NB4 (cell line): ENCODE measurements around the gene PIGBOS1.
"Not testable (repeated sequence)": the region's sequence is repeated elsewhere in the genome, so short reads cannot be mapped to it uniquely, and the experiment has no call there.

Source experiments
- DNase-seq: peaks from one replicate; pipeline ENCODE4 v3.0.0; 2010; ENCODE audit warnings: low read depth
- H3K4me3 ChIP-seq: one replicate; pipeline ENCODE4 v1.5.1; 2011; ENCODE audit warnings: mild to moderate bottlenecking, low read depth, low read length, moderate library complexity
- MYC ChIP-seq: IDR thresholded peaks from 2 replicates; pipeline ENCODE4 v1.6.1; 2011; ENCODE audit warnings: low read depth, low read length
- POLR2A ChIP-seq: IDR thresholded peaks from 2 replicates; pipeline ENCODE4 v1.6.1; 2011; ENCODE audit warnings: mild to moderate bottlenecking; ENCODE audit not compliant: insufficient read length; ENCODE audit errors: extremely low read depth
- TF ChIP-seq, protein P1 (sequence below): IDR thresholded peaks from one replicate; pipeline ENCODE4 v1.5.1; 2012; ENCODE audit warnings: low read depth, low read length
- TF ChIP-seq, protein P2 (sequence below): IDR thresholded peaks from 2 replicates; pipeline ENCODE4 v1.6.1; 2011; ENCODE audit warnings: low read depth, low read length

PIGBOS1 gene

DNA sequence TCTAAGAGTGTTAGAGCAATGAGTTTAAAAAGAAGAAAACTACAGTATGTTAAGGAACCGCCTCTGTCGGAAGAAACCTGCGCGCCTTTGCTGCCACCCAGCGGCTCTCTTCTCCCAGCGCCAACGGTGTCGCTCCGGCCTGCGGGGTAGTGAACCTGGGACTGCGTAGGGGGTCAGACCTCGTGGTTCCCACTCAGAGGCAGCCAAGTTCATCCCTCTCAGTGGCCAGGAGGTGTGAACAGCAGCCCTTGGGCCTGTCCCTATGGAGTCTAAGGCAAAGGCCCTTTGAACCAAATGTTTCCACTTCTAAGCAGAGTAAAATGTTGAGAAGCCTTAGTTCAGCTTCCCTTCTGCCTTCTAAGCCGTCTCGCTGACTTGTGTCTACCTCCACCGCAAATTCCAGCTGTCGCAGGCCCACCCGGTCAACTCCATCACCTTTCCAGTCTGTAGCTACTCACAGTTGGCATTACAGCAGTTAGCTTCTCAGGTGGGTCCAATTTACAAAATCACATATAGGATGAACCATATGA lies 28.3 kb downstream of the PIGBOS1 start:
- peak; percentile 88 for DNase-seq
- peak; percentile 82 for TF ChIP-seq MYC
- no peak for TF ChIP-seq POLR2A
- TF ChIP-seq, protein P1, sequence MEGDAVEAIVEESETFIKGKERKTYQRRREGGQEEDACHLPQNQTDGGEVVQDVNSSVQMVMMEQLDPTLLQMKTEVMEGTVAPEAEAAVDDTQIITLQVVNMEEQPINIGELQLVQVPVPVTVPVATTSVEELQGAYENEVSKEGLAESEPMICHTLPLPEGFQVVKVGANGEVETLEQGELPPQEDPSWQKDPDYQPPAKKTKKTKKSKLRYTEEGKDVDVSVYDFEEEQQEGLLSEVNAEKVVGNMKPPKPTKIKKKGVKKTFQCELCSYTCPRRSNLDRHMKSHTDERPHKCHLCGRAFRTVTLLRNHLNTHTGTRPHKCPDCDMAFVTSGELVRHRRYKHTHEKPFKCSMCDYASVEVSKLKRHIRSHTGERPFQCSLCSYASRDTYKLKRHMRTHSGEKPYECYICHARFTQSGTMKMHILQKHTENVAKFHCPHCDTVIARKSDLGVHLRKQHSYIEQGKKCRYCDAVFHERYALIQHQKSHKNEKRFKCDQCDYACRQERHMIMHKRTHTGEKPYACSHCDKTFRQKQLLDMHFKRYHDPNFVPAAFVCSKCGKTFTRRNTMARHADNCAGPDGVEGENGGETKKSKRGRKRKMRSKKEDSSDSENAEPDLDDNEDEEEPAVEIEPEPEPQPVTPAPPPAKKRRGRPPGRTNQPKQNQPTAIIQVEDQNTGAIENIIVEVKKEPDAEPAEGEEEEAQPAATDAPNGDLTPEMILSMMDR, result peak; percentile 88
- TF ChIP-seq, protein P2, sequence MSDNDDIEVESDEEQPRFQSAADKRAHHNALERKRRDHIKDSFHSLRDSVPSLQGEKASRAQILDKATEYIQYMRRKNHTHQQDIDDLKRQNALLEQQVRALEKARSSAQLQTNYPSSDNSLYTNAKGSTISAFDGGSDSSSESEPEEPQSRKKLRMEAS, result peak; percentile 87
- peak overlapping the region; percentile 92 for H3K4me3 ChIP-seq

DNA sequence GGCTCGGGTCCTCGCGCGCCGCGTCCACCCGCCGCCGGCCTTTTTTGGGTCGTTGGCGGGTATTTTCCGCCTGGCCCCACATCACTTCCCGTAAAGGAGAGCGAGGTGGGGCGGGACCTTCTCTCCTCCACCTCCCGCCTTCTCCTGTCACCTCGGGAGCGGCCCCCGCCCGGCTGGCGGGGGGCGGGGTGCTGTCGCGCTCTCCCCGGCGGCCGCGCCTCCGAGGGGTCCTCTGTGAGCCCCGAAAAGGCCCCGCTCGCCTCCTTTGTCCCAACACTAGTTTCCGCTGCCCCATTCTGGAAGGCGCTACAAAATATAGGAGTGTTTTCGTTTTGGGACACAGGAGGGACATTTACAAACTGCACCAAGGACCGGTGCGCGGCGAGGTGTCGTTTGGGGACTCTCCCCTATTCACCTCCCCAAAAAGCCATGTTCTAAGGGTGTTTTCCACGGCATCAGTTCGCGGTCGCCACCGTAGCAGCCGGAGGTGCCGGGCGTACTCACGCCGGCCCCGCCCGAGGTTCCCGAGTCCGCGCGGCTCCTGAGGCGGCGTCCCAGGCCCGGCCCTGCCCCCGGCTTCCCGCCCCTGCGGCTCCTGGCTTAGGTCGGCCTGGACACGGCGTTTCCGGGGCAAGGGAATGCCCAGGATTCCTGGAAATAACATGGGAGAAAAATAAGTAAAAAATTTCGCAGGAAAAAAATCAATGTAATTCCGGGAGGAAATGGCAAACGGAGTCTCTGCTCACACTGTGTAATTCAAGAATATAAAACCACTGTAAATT lies 29.0 kb downstream of the PIGBOS1 start, which contains the start of gene RAB27A:
Gene RAB27A, minus strand, starts transcription at position 68 of the 782 bp plus-strand sequence. CDS start 54,879 bp downstream, outside the sequence.
- peak within 1 kb of the TSS; percentile 92 for H3K4me3 ChIP-seq
- TF ChIP-seq POLR2A, result peak; percentile 34
- TF ChIP-seq, protein P2, result no peak
- DNase-seq, result peak; percentile 82

DNA sequence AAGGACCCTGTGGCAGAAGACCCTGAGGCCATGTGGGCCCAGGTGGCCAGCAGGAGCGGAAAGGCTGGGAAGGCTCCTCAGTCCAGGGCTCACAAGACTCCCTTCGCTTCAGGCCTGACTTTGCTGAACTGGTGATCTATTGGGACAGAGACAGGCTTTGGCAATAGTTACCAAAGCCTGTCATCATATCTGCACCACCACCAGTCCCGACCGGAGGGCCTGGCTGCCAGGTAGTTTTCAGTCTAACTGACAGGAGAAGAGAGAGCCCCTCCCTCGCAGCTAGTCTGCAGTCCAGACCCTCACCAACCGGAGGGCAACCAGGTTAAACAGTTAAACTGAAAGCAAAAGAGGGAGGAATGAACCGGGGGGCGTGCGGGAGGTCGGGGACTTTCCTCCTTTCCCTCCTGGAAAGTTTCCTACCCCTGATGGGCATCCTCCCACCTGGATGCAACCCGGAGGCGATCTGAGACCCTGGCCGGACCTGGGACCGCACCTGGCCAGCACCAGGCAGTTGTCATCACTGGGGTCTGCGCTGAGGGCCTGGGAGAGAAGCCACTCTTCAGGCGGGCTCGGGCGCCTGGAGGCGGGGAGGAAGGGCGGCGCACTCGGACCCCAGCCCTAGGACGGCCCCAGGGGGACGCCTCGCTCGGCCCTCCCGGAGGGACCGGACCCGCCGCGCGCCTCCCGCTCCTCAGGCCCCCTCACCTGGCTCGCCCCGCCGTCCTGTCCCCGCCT lies 29.7 kb downstream of the PIGBOS1 start:
- peak overlapping the region; percentile 92 for H3K4me3 ChIP-seq
- TF ChIP-seq MYC (peak; percentile 11; the same call in 1 of the 2 replicates), POLR2A (peak; percentile 25)
- TF ChIP-seq, protein P2, result no peak
- TF ChIP-seq, protein P1, result no peak
- DNase-seq, result peak; percentile 74

DNA sequence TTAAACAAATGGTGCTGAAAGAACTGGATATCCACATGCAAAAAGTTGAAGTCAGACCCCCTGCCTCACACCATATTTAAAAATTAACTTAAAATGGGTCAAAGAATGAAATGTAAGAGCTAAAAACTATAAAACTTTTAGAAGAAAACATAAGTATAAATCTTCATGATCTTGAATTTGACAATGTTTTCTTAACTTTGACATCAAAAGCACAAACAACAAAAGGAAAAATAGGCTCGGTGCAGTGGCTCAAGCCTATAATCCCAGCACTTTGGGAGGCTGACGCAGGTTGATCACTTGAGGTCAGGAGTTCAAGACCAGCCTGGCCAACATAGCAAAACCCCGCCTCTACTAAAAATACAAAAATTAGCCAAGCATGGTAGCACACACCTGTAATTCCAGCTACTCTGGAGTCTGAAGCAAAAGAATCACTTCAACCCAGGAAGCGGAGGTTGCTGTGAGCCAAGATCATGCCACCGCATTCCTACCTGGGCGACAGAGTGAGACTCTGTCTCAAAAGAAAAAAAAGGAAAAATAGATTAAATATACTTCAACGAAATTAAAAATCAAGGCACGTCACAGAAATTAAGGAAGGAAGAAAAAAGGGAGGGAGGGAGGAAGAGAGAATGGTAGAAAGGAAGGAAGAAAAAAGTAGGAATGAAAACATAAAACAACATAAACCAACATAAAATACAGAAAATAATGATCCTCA lies 30.8 kb downstream of the PIGBOS1 start:
- peak overlapping the region; percentile 92 for H3K4me3 ChIP-seq
- no peak for DNase-seq
- TF ChIP-seq, protein P2, result no peak
- TF ChIP-seq MYC, result no peak

DNA sequence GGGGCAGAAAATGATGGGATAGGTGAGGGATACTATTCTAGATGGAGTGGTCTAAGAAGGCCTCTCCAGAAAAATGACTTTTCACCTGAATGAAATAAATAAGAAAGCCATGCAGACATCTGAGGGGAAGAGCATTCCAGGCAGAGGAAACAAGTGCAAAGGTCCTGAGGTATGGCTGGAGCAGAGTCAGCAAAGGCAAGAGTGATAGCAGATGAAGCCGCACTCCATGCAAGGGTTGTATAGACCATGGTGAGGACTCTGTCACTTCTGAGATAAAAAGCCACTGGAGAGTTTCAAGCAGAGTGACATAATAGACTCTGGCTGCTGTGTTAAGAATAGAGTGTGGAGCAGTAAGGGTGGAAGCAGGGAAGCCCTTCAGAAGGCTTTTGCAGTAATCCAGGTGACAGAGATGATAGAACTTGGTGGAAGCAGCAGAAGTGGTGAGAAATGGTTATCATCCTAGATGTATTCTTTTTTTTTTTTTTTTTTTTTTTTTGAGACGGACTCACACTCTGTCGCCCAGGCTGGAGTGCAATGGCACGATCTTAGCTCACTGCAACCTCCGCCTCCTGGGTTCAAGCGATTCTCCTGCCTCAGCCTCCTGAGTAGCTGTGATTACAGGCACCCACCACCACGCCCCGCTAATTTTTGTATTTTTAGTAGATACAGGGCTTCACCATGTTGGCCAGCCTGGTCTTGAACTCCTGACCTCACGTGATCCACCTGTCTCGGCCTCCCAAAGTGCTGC lies 32.3 kb downstream of the PIGBOS1 start:
- DNase-seq, result not testable (repeated sequence)
- peak overlapping the region; percentile 19 for H3K4me3 ChIP-seq

DNA sequence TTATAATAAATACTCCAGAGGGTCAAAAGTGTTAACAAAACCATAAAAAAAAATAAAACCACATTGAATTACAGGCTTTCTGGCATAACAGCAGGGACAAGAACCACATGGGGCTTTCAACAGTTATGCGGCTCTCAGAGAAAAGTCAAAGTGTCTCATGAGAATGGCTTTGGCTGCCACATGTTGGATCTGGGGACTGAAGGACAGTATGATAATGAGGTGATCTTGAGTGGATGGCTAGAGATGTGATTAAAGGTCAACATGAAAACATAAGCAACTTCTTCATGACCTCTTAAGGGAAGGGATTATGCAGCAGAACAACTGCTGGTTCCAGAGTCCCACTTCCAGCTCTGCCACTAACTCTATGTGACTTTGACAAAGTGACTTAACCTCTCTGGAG lies 34.5 kb downstream of the PIGBOS1 start:
- H3K4me3 ChIP-seq, result no peak overlapping the region
- TF ChIP-seq, protein P2, result no peak
- TF ChIP-seq MYC, result no peak
- TF ChIP-seq POLR2A, result no peak
- TF ChIP-seq, protein P1, result no peak
- DNase-seq, result no peak
